K562 (cell line): ENCODE measurements around the gene POLK. TPM values are rescaled to one million over a fixed set of nuclear protein-coding genes. Genes with fewer than 3 reads are reported as not detected.

Experiments used
- ATAC-seq: fragments of 200-7000 bp; cut with Tn5 transposase; 3 replicates; pipeline ENCODE4 v1.9.1; 2020; ENCODE audit warnings: moderate library complexity
- BruUV-seq: library from RNA; stranded (reverse); fragments of 400-500 nt; replicated peaks from 2 replicates; lab custom pipeline; 2021; lab: Mats Ljungman, UMichigan
- CTCF ChIA-PET: fragments of 300-600 bp; formaldehyde crosslinking; extraction: SDS; loops from one replicate; lab custom pipeline; 2021; ENCODE audit warnings: low intra/inter-chr PET ratio; lab: Yijun Ruan, JAX
- POLR2A ChIA-PET: fragments of 300-600, 350-650 bp; sonication (Branson Sonifier 250); formaldehyde crosslinking; extraction: SDS; loops from one replicate; lab custom pipeline; 2021; ENCODE audit warnings: antibody characterized with exemption, inconsistent platforms; lab: Yijun Ruan, JAX
- DNase-seq, 4 experiments: peaks; one replicate each; pipeline versions ENCODE4 v3.0.0 to v3.0.0-alpha.2; 2011 to 2018; ENCODE audit warnings: low spot score in 3 of 4, mixed read lengths in 3 of 4; ENCODE audit errors: extremely low read depth in 1 of 4
- FAIRE-seq: peaks from 2 replicates; lab custom pipeline; 2011; peaks lifted over from hg19 to GRCh38; lab: Jason Lieb, UNC
- H2AFZ ChIP-seq: 2 replicates; pipeline ENCODE4 v1.6.0; 2011; ENCODE audit warnings: low read depth, low read length, control low read depth, inconsistent platforms
- H3K27ac ChIP-seq: fragments of 200-600 bp; 3 replicates; pipeline ENCODE4 v1.8.0; 2011; ENCODE audit warnings: low read depth, mild to moderate bottlenecking, control low read depth, inconsistent platforms, low read length, moderate library complexity, mixed read lengths; ENCODE audit errors: extremely low read depth
- H3K27me3 ChIP-seq, 2 experiments: fragments of 300-600 bp in 1 of 2; 2 replicates in 1 of 2; 3 replicates in 1 of 2; pipeline versions ENCODE4 v1.6.0 to v1.8.0; 2011; ENCODE audit warnings: inconsistent platforms in 2 of 2, low read length in 2 of 2, mild to moderate bottlenecking in 1 of 2, mixed read lengths in 1 of 2, moderate library complexity in 1 of 2; ENCODE audit not compliant: control insufficient read depth in 2 of 2, insufficient read depth in 2 of 2
- H3K36me3 ChIP-seq: fragments of 300-600 bp; 3 replicates; pipeline ENCODE4 v1.8.0; 2011; ENCODE audit warnings: mild to moderate bottlenecking, low read length, inconsistent platforms; ENCODE audit not compliant: control insufficient read depth, insufficient read depth
- H3K4me1 ChIP-seq, 2 experiments: fragments of 200-600 bp in 1 of 2; replicated peaks in 1 of 2; 2 replicates in 1 of 2; 3 replicates in 1 of 2; pipeline versions ENCODE4 v1.5.1 to v1.8.0; 2011; ENCODE audit warnings: inconsistent platforms in 2 of 2, low read length in 2 of 2, mild to moderate bottlenecking in 1 of 2, mixed read lengths in 1 of 2, moderate library complexity in 1 of 2; ENCODE audit not compliant: control insufficient read depth in 2 of 2, insufficient read depth in 2 of 2
- H3K4me2 ChIP-seq: 2 replicates; pipeline ENCODE4 v1.6.1; 2011; ENCODE audit warnings: low read length, control low read depth, inconsistent platforms, mixed read lengths; ENCODE audit not compliant: insufficient read depth
- H3K4me3 ChIP-seq: fragments of 200-600 bp; sonication (generic), shearing (Covaris generic); 2 replicates; pipeline ENCODE4 v1.5.1; 2016; ENCODE audit warnings: control low read depth, inconsistent platforms
- H3K79me2 ChIP-seq: fragments of 200-600 bp; 3 replicates; pipeline ENCODE4 v1.8.0; 2011; ENCODE audit warnings: low read length, inconsistent platforms; ENCODE audit not compliant: control insufficient read depth, insufficient read depth
- H3K9ac ChIP-seq, 2 experiments: 2 replicates each; pipeline versions ENCODE4 v1.6.0 to v1.6.1; 2011; ENCODE audit warnings: low read depth in 2 of 2, low read length in 2 of 2, control low read depth in 1 of 2, inconsistent platforms in 1 of 2, mild to moderate bottlenecking in 1 of 2, mixed read lengths in 1 of 2; ENCODE audit not compliant: insufficient read depth in 1 of 2
- H3K9me1 ChIP-seq: one replicate; pipeline ENCODE4 v1.6.0; 2011; ENCODE audit warnings: inconsistent platforms, mild to moderate bottlenecking, low read length, moderate library complexity; ENCODE audit not compliant: control insufficient read depth, insufficient read depth
- H3K9me3 ChIP-seq: replicated peaks from 2 replicates; pipeline ENCODE4 v1.5.1; 2011; ENCODE audit warnings: low read depth, low read length, inconsistent platforms; ENCODE audit not compliant: control insufficient read depth, insufficient read depth
- H4K20me1 ChIP-seq: replicated peaks from 2 replicates; pipeline ENCODE4 v1.6.1; 2011; ENCODE audit warnings: low read length, inconsistent platforms, mixed read lengths; ENCODE audit not compliant: control insufficient read depth, insufficient read depth
- EGR1 ChIP-seq: fragments of 450-650 bp; conservative IDR thresholded peaks from 2 replicates; pipeline ENCODE4 v1.6.1; 2017; ENCODE audit warnings: mild to moderate bottlenecking
- HNRNPL ChIP-seq: fragments of 200-400 bp; formaldehyde crosslinking; IDR thresholded peaks from 2 replicates; pipeline ENCODE4 v1.6.1; 2017; ENCODE audit warnings: low read depth, mild to moderate bottlenecking, low read length
- JUN ChIP-seq, 2 experiments: sonication (generic) in 1 of 2; formaldehyde crosslinking in 1 of 2; IDR thresholded peaks; 2 replicates each; pipeline versions ENCODE4 v1.6.1 to v1.8.0; 2012 to 2022; ENCODE audit warnings: borderline replicate concordance in 2 of 2, mild to moderate bottlenecking in 2 of 2, improper control_type of control experiment in 1 of 2, low read depth in 1 of 2, low read length in 1 of 2, missing genetic modification reagents in 1 of 2
- MLLT1 ChIP-seq, 2 experiments: fragments of 450-650 bp; IDR thresholded peaks; 2 replicates each; pipeline ENCODE4 v1.6.1; 2016
- POLR3G ChIP-seq: IDR thresholded peaks from 2 replicates; pipeline ENCODE4 v1.6.1; 2011; ENCODE audit not compliant: insufficient read length, insufficient replicate concordance; ENCODE audit errors: extremely low read depth
- SP1 ChIP-seq: sonication (generic); formaldehyde crosslinking; IDR thresholded peaks from 2 replicates; pipeline ENCODE4 v1.8.1; 2022; ENCODE audit warnings: mild to moderate bottlenecking, missing genetic modification reagents
- ZC3H8 ChIP-seq: fragments of 450-650 bp; IDR thresholded peaks from 2 replicates; pipeline ENCODE4 v1.6.1; 2017
- WGBS: fragments of 100-300 bp; shearing (Covaris generic); methylation state at CpG from one replicate; pipeline ENCODE4 v1.1.6; 2016; ENCODE audit warnings: low coverage, mixed read lengths; ENCODE audit not compliant: insufficient coverage; ENCODE audit errors: missing lambda C conversion rate; 5-methylcytosine and 5-hydroxymethylcytosine counted together
- in situ Hi-C: fragments of 300-500 bp; cut with MboI; formaldehyde crosslinking; loops from 4 replicates; pipeline ENCODE4 v1.15.0; 2018; ENCODE audit warnings: inconsistent platforms, mixed read lengths
- intact Hi-C: fragments of 100-400 bp; cut with micrococcal nuclease; formaldehyde crosslinking; loops from 2 replicates; pipeline ENCODE4 v1.14.2; 2022
- polyA plus RNA-seq, 8 experiments: library from polyadenylated mRNA; depleted of rRNA in 4 of 8; stranded (reverse) in 5 of 8; unstranded in 3 of 8; fragments of >200 nt; fragmentation: Nextera tagmentation in 2 of 8; fragmentation: Illumina TruSeq in 1 of 8; extraction: Ambion mirVana in 2 of 8; extraction: Trizol in 1 of 8; gene quantifications; 2 replicates each; pipeline versions ENCODE4 v1.2.1 to v1.2.3, GENCODE V29; 2011 to 2014; ENCODE audit warnings: inconsistent platforms in 1 of 8, missing spikeins in 1 of 8
- total RNA-seq, 7 experiments: library from RNA; depleted of rRNA in 6 of 7; stranded (reverse); fragments of >200 nt in 6 of 7; fragmentation: Illumina TruSeq in 2 of 7; extraction: Trizol in 2 of 7; gene quantifications; 2 replicates each; pipeline versions ENCODE4 v1.2.1 to v1.2.3, GENCODE V29; 2011 to 2021; ENCODE audit warnings: low replicate concordance in 1 of 7
- TF ChIP-seq, protein P1 (sequence below), 2 experiments: fragments of 200-800 bp in 1 of 2; sonication (Bioruptor generic) in 1 of 2; sonication (generic) in 1 of 2; formaldehyde crosslinking in 1 of 2; IDR thresholded peaks in 1 of 2; conservative IDR thresholded peaks in 1 of 2; 2 replicates each; pipeline versions ENCODE4 v1.5.0 to v1.6.1; 2016 to 2020; ENCODE audit warnings: missing compliant biosample characterization in 1 of 2, missing genetic modification characterization in 1 of 2, missing genetic modification reagents in 1 of 2
- TF ChIP-seq, protein P2 (sequence below), 2 experiments: IDR thresholded peaks; 2 replicates each; pipeline ENCODE4 v1.6.1; 2011; ENCODE audit warnings: borderline replicate concordance in 1 of 2, control low read depth in 1 of 2, low read depth in 1 of 2, low read length in 1 of 2, mild to moderate bottlenecking in 1 of 2, mixed read lengths in 1 of 2, moderate library complexity in 1 of 2; ENCODE audit not compliant: insufficient read depth in 1 of 2, insufficient read length in 1 of 2, poor library complexity in 1 of 2, severe bottlenecking in 1 of 2; ENCODE audit errors: extremely low read depth in 1 of 2
- TF ChIP-seq, protein P3 (sequence below), 2 experiments: fragments of 150-350 bp in 1 of 2; IDR thresholded peaks; 2 replicates each; pipeline ENCODE4 v1.6.1; 2012 to 2016; ENCODE audit warnings: low read depth in 2 of 2, low read length in 2 of 2, mild to moderate bottlenecking in 1 of 2, moderate library complexity in 1 of 2

Gene POLK
- total and polyA plus RNA-seq, 9 of the 15 experiments (the other 6 are each of a cell fraction or from before 2014, with no cell fraction given): 6.1 to 31.6 (median 16.5) TPM

- Histone ChIP-seq H4K20me1 (no peaks in the 10 kb centered on the region), H3K27me3 (no peaks in the 10 kb centered on the region), H3K4me3 (no peak overlapping the region), H3K4me1 (peaks cover 0 to 4% of the 10 kb centered on the region in 2 experiments; a peak in 2 of 5 replicates), H3K9me1 (no peaks in the 10 kb centered on the region), H3K9me3 (peaks cover 4% of the 10 kb centered on the region; the same call in 1 of the 2 replicates), H2AFZ (no peak overlapping the region), H3K36me3 (peaks cover 4% of the 10 kb centered on the region; the same call in 1 of the 3 replicates), H3K79me2 (peaks cover 23% of the 10 kb centered on the region), H3K9ac (no peak overlapping the region), H3K27ac (no peak overlapping the region), H3K4me2 (no peak overlapping the region)
- no TSS peak for BruUV-seq
- ChIA-PET CTCF (no interaction called here), POLR2A (no interaction called here)
- whole genome bisulfite sequencing: 76% methylated on average over 2 of the region's 2 CpGs
- no peak for FAIRE-seq
- ATAC-seq: no peak
- in situ Hi-C loops: no loop called here
- no peak for DNase-seq
- intact Hi-C loops: no loop called here
- TF ChIP-seq, protein P1, sequence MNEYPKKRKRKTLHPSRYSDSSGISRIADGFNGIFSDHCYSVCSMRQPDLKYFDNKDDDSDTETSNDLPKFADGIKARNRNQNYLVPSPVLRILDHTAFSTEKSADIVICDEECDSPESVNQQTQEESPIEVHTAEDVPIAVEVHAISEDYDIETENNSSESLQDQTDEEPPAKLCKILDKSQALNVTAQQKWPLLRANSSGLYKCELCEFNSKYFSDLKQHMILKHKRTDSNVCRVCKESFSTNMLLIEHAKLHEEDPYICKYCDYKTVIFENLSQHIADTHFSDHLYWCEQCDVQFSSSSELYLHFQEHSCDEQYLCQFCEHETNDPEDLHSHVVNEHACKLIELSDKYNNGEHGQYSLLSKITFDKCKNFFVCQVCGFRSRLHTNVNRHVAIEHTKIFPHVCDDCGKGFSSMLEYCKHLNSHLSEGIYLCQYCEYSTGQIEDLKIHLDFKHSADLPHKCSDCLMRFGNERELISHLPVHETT (CRISPR knock-in tag; conservative IDR thresholded peaks at IDR 0.05 in 1 of 2, IDR thresholded peaks at IDR 0.05 in 1 of 2): no peak
- TF ChIP-seq ZC3H8 (no peak), SP1 (CRISPR knock-in tag) (no peak), JUN (IDR thresholded peaks at IDR 0.05; ENCODE audit: borderline replicate concordance, low read depth, low read length) (no peak), JUN (CRISPR knock-in tag; IDR thresholded peaks at IDR 0.05; ENCODE audit: borderline replicate concordance) (no peak), EGR1 (no peak), HNRNPL (no peak), POLR3G (no peak), MLLT1 (IDR thresholded peaks at IDR 0.05) (no peak)
- TF ChIP-seq, protein P2, sequence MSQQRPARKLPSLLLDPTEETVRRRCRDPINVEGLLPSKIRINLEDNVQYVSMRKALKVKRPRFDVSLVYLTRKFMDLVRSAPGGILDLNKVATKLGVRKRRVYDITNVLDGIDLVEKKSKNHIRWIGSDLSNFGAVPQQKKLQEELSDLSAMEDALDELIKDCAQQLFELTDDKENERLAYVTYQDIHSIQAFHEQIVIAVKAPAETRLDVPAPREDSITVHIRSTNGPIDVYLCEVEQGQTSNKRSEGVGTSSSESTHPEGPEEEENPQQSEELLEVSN (IDR thresholded peaks at IDR 0.05; ENCODE audit: borderline replicate concordance in 1 of 2, extremely low read depth in 1 of 2, insufficient read depth in 1 of 2, insufficient read length in 1 of 2, low read depth in 1 of 2, low read length in 1 of 2, poor library complexity in 1 of 2, severe bottlenecking in 1 of 2): no peak
- TF ChIP-seq, protein P3, sequence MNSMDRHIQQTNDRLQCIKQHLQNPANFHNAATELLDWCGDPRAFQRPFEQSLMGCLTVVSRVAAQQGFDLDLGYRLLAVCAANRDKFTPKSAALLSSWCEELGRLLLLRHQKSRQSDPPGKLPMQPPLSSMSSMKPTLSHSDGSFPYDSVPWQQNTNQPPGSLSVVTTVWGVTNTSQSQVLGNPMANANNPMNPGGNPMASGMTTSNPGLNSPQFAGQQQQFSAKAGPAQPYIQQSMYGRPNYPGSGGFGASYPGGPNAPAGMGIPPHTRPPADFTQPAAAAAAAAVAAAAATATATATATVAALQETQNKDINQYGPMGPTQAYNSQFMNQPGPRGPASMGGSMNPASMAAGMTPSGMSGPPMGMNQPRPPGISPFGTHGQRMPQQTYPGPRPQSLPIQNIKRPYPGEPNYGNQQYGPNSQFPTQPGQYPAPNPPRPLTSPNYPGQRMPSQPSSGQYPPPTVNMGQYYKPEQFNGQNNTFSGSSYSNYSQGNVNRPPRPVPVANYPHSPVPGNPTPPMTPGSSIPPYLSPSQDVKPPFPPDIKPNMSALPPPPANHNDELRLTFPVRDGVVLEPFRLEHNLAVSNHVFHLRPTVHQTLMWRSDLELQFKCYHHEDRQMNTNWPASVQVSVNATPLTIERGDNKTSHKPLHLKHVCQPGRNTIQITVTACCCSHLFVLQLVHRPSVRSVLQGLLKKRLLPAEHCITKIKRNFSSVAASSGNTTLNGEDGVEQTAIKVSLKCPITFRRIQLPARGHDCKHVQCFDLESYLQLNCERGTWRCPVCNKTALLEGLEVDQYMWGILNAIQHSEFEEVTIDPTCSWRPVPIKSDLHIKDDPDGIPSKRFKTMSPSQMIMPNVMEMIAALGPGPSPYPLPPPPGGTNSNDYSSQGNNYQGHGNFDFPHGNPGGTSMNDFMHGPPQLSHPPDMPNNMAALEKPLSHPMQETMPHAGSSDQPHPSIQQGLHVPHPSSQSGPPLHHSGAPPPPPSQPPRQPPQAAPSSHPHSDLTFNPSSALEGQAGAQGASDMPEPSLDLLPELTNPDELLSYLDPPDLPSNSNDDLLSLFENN (IDR thresholded peaks at IDR 0.05; ENCODE audit: low read depth in 2 of 2, low read length in 2 of 2): no peak
Observed at GRCh38 chr5:75463726-75464125, 48.0 kb upstream of the POLK start.
